Measurements from ENCODE around the gene MAPKBP1.

MAPKBP1 gene

DNA sequence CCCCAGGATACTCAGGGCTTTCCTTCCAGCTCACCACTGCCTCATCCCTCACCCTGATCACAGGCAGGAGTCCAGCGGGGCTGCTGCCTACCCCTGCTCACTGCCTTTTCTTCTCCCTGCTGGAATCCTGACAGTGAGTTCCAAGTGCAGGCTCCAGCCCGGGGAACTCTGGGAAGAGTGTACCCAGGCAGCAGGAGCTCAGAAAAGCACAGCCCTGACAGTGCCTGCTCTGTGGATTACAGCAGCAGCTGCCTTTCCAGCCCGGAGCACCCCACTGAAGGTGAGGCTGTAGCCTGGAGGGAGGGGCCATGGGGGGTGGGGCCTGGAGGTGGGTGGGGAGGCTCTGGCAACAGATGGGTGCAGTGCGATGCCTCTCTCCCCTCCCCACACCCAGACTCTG, 47.5 kb downstream of the MAPKBP1 start:
- no peak for DNase-seq
- no peak overlapping the region for H4K91ac ChIP-seq (ENCODE audit: low read depth, low read length)
- no peak overlapping the region for H3K4ac ChIP-seq (ENCODE audit: low read depth, low read length)
- no peak overlapping the region for H2BK5ac ChIP-seq (ENCODE audit: low read depth, low read length, poor library complexity)
- H2BK12ac ChIP-seq (ENCODE audit: low read length): no peak overlapping the region
- no peak overlapping the region for H3K4me3 ChIP-seq (ENCODE audit: low read depth, low read length)
- H3K79me1 ChIP-seq (ENCODE audit: low read length): no peaks in the 10 kb centered on the region
- no peak overlapping the region for H4K8ac ChIP-seq (ENCODE audit: low read depth, low read length)
- H3K23ac ChIP-seq (ENCODE audit: low read length): no peak overlapping the region
- H3K9me3 ChIP-seq (ENCODE audit: insufficient read depth, low read depth, low read length): no peaks in the 10 kb centered on the region
- no peak overlapping the region for H3K14ac ChIP-seq (ENCODE audit: low read length)
- no peaks in the 10 kb centered on the region for H3K27me3 ChIP-seq (ENCODE audit: insufficient read depth, low read length)
- H3K18ac ChIP-seq (ENCODE audit: low read length): no peak overlapping the region
- no peak overlapping the region for H3K27ac ChIP-seq (ENCODE audit: low read depth, low read length)
- H3K36me3 ChIP-seq (ENCODE audit: control insufficient read depth in 1 of 2, insufficient read depth in 2 of 2, low read length in 2 of 2): peaks cover 84 to 85% of the 10 kb centered on the region in 2 experiments
- WGBS (ENCODE audit: extremely low coverage, insufficient coverage, insufficient read length): no CpG with 5 or more reads among the region's 4 CpGs
- H3K9ac ChIP-seq (ENCODE audit: low read length): no peak overlapping the region
- no peaks in the 10 kb centered on the region for H3K4me1 ChIP-seq (ENCODE audit: control insufficient read depth in 1 of 2, insufficient read depth in 2 of 2, low read length in 2 of 2)
- H2AK5ac ChIP-seq (ENCODE audit: low read length): no peak overlapping the region
- H2AFZ ChIP-seq (ENCODE audit: insufficient read depth, low read length, poor library complexity): no peak overlapping the region
- no peak overlapping the region for H2BK120ac ChIP-seq (ENCODE audit: insufficient read depth, low read length, poor library complexity)
- H4K12ac ChIP-seq (ENCODE audit: low read depth, low read length): no peak overlapping the region
- no peak overlapping the region for H3K4me2 ChIP-seq (ENCODE audit: low read length)
- H3K79me2 ChIP-seq (ENCODE audit: control insufficient read depth, insufficient read depth, low read length, poor library complexity): no peaks in the 10 kb centered on the region

- Histone ChIP-seq H3K79me2 (ENCODE audit: control insufficient read depth, insufficient read depth, low read length, poor library complexity) (no peaks in the 10 kb centered on the region), H3K79me1 (ENCODE audit: low read length) (peaks cover 2% of the 10 kb centered on the region), H3K4me2 (ENCODE audit: low read length) (no peak overlapping the region), H2BK120ac (ENCODE audit: insufficient read depth, low read length, poor library complexity) (no peak overlapping the region), H4K12ac (ENCODE audit: low read depth, low read length) (no peak overlapping the region), H3K9ac (ENCODE audit: low read length) (no peak overlapping the region), H3K9me3 (ENCODE audit: insufficient read depth, low read depth, low read length) (no peaks in the 10 kb centered on the region), H2BK5ac (ENCODE audit: low read depth, low read length, poor library complexity) (no peak overlapping the region), H3K4me3 (ENCODE audit: low read depth, low read length) (no peak overlapping the region), H4K8ac (ENCODE audit: low read depth, low read length) (no peak overlapping the region), H3K36me3 (ENCODE audit: control insufficient read depth in 1 of 2, insufficient read depth in 2 of 2, low read length in 2 of 2) (peaks cover 78 to 79% of the 10 kb centered on the region in 2 experiments), H4K91ac (ENCODE audit: low read depth, low read length) (no peak overlapping the region), H2AK5ac (ENCODE audit: low read length) (no peak overlapping the region), H2BK12ac (ENCODE audit: low read length) (no peak overlapping the region), H3K23ac (ENCODE audit: low read length) (no peak overlapping the region), H2AFZ (ENCODE audit: insufficient read depth, low read length, poor library complexity) (no peak overlapping the region), H3K14ac (ENCODE audit: low read length) (no peak overlapping the region), H3K27ac (ENCODE audit: low read depth, low read length) (no peak overlapping the region), H3K18ac (ENCODE audit: low read length) (no peak overlapping the region), H3K4me1 (ENCODE audit: control insufficient read depth in 1 of 2, insufficient read depth in 2 of 2, low read length in 2 of 2) (peaks cover 0 to 3% of the 10 kb centered on the region in 2 experiments), H3K4ac (ENCODE audit: low read depth, low read length) (no peak overlapping the region), H3K27me3 (ENCODE audit: insufficient read depth, low read length) (no peaks in the 10 kb centered on the region)
- no CpG with 5 or more reads among the region's 6 CpGs for WGBS (ENCODE audit: extremely low coverage, insufficient coverage, insufficient read length)
- no peak for DNase-seq
These were observed 48.2 kb downstream of the MAPKBP1 start for GRCh38 chr15:41822471-41822870.

DNA sequence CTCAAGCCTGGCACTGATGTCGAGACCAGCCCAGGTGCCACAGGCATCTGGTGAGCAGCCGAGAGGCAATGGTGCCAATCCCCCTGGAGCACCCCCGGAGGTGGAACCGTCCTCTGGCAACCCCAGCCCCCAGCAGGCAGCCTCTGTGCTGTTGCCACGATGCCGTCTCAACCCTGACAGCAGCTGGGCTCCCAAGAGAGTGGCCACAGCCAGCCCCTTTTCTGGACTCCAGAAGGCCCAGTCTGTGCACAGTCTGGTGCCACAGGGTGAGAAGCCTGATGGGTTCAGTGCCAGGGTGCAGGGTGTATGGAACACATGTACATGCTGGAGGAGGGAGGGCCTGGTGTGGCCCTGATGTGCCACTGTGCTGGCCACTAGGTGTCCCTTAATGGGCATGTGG, 48.7 kb downstream of the MAPKBP1 start:
- Histone ChIP-seq H2BK12ac (ENCODE audit: low read length) (no peak overlapping the region), H3K79me2 (ENCODE audit: control insufficient read depth, insufficient read depth, low read length, poor library complexity) (peaks cover under 1% of the 10 kb centered on the region), H3K23ac (ENCODE audit: low read length) (no peak overlapping the region), H2BK5ac (ENCODE audit: low read depth, low read length, poor library complexity) (no peak overlapping the region), H3K4ac (ENCODE audit: low read depth, low read length) (no peak overlapping the region), H3K18ac (ENCODE audit: low read length) (no peak overlapping the region), H3K79me1 (ENCODE audit: low read length) (peaks cover 2% of the 10 kb centered on the region), H3K9me3 (ENCODE audit: insufficient read depth, low read depth, low read length) (no peaks in the 10 kb centered on the region), H4K12ac (ENCODE audit: low read depth, low read length) (no peak overlapping the region), H3K27ac (ENCODE audit: low read depth, low read length) (no peak overlapping the region), H3K9ac (ENCODE audit: low read length) (no peak overlapping the region), H3K4me3 (ENCODE audit: low read depth, low read length) (no peak overlapping the region), H4K8ac (ENCODE audit: low read depth, low read length) (no peak overlapping the region), H3K4me2 (ENCODE audit: low read length) (no peak overlapping the region), H2BK120ac (ENCODE audit: insufficient read depth, low read length, poor library complexity) (no peak overlapping the region), H3K14ac (ENCODE audit: low read length) (no peak overlapping the region), H3K27me3 (ENCODE audit: insufficient read depth, low read length) (no peaks in the 10 kb centered on the region), H4K91ac (ENCODE audit: low read depth, low read length) (no peak overlapping the region), H2AFZ (ENCODE audit: insufficient read depth, low read length, poor library complexity) (no peak overlapping the region), H2AK5ac (ENCODE audit: low read length) (no peak overlapping the region), H3K36me3 (ENCODE audit: control insufficient read depth in 1 of 2, insufficient read depth in 2 of 2, low read length in 2 of 2) (peaks cover 73 to 74% of the 10 kb centered on the region in 2 experiments), H3K4me1 (ENCODE audit: control insufficient read depth in 1 of 2, insufficient read depth in 2 of 2, low read length in 2 of 2) (peaks cover 0 to 4% of the 10 kb centered on the region in 2 experiments)
- no CpG with 5 or more reads among the region's 6 CpGs for WGBS (ENCODE audit: extremely low coverage, insufficient coverage, insufficient read length)
- DNase-seq: no peak

DNA sequence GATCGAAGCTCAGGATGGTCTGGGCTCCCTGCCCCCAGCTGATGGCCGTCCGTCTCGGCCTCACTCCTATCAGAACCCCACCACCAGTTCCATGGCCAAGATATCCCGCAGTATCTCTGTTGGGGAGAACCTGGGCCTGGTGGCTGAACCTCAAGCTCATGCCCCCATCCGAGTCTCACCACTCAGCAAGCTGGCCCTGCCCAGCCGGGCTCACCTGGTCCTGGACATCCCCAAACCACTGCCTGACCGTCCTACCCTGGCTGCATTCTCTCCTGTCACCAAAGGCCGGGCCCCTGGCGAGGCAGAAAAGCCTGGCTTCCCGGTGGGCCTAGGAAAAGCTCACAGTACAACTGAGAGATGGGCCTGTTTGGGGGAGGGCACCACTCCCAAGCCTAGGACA, 49.2 kb downstream of the MAPKBP1 start:
- Histone ChIP-seq H3K9ac (ENCODE audit: low read length) (no peak overlapping the region), H3K79me1 (ENCODE audit: low read length) (peaks cover 6% of the 10 kb centered on the region), H3K9me3 (ENCODE audit: insufficient read depth, low read depth, low read length) (no peaks in the 10 kb centered on the region), H2BK120ac (ENCODE audit: insufficient read depth, low read length, poor library complexity) (no peak overlapping the region), H3K27me3 (ENCODE audit: insufficient read depth, low read length) (no peaks in the 10 kb centered on the region), H3K23ac (ENCODE audit: low read length) (no peak overlapping the region), H3K18ac (ENCODE audit: low read length) (no peak overlapping the region), H4K8ac (ENCODE audit: low read depth, low read length) (no peak overlapping the region), H2BK5ac (ENCODE audit: low read depth, low read length, poor library complexity) (no peak overlapping the region), H4K91ac (ENCODE audit: low read depth, low read length) (no peak overlapping the region), H4K12ac (ENCODE audit: low read depth, low read length) (no peak overlapping the region), H3K14ac (ENCODE audit: low read length) (no peak overlapping the region), H2BK12ac (ENCODE audit: low read length) (no peak overlapping the region), H2AK5ac (ENCODE audit: low read length) (no peak overlapping the region), H3K4me2 (ENCODE audit: low read length) (no peak overlapping the region), H3K4me1 (ENCODE audit: control insufficient read depth in 1 of 2, insufficient read depth in 2 of 2, low read length in 2 of 2) (peaks cover 0 to 4% of the 10 kb centered on the region in 2 experiments), H3K4me3 (ENCODE audit: low read depth, low read length) (no peak overlapping the region), H3K36me3 (ENCODE audit: control insufficient read depth in 1 of 2, insufficient read depth in 2 of 2, low read length in 2 of 2) (peaks cover 67 to 68% of the 10 kb centered on the region in 2 experiments), H3K79me2 (ENCODE audit: control insufficient read depth, insufficient read depth, low read length, poor library complexity) (peaks cover 3% of the 10 kb centered on the region), H2AFZ (ENCODE audit: insufficient read depth, low read length, poor library complexity) (no peak overlapping the region), H3K27ac (ENCODE audit: low read depth, low read length) (no peak overlapping the region), H3K4ac (ENCODE audit: low read depth, low read length) (no peak overlapping the region)
- WGBS (ENCODE audit: extremely low coverage, insufficient coverage, insufficient read length): no CpG with 5 or more reads among the region's 11 CpGs
- DNase-seq: no peak

All from trophoblast cell (in vitro differentiated cells and primary cell).